NCI-H82 (cell line): ENCODE measurements around the gene SMIM44.

ENCODE experiments used
- DNase-seq: peaks from one replicate; lab custom pipeline; 2025; lab: John Stamatoyannopoulos, UW

SMIM44 gene

GRCh38 chr19:3483226-3483628 is at the start of gene SMIM44:
Gene SMIM44 (minus strand): TSS chr19:3483441. CDS start chr19:3483403, 38 bp downstream.
- DNase-seq: peak; percentile 80

GRCh38 chr19:3533033-3533432 is 49.8 kb upstream of the SMIM44 start:
- no peak for DNase-seq

- no peak for DNase-seq
Measured at GRCh38 chr19:3532154-3532786, 49.0 kb upstream of the SMIM44 start.

- DNase-seq: no peak
Measured at GRCh38 chr19:3531716-3532115, 48.5 kb upstream of the SMIM44 start.

GRCh38 chr19:3530389-3530788 is 47.1 kb upstream of the SMIM44 start:
- DNase-seq: no peak

GRCh38 chr19:3529299-3529698 is 46.1 kb upstream of the SMIM44 start:
- DNase-seq: peak; percentile 20

GRCh38 chr19:3528539-3529211 is 45.4 kb upstream of the SMIM44 start:
- DNase-seq: no peak

- DNase-seq: no peak
Measured at GRCh38 chr19:3528080-3528479, 44.8 kb upstream of the SMIM44 start.

GRCh38 chr19:3527238-3527910 is 44.1 kb upstream of the SMIM44 start:
- DNase-seq: no peak

GRCh38 chr19:3526507-3527237 is 43.4 kb upstream of the SMIM44 start:
- no peak for DNase-seq

GRCh38 chr19:3524904-3525451 is 41.7 kb upstream of the SMIM44 start:
- no peak for DNase-seq

GRCh38 chr19:3524078-3524842 is 41.0 kb upstream of the SMIM44 start:
- no peak for DNase-seq

GRCh38 chr19:3523361-3524077 is 40.3 kb upstream of the SMIM44 start:
- DNase-seq: no peak

- DNase-seq: no peak
Measured at GRCh38 chr19:3522421-3523360, 39.5 kb upstream of the SMIM44 start.

- DNase-seq: no peak
Measured at GRCh38 chr19:3521104-3521445, 37.8 kb upstream of the SMIM44 start.

- DNase-seq: no peak
Measured at GRCh38 chr19:3520166-3521103, 37.2 kb upstream of the SMIM44 start.

GRCh38 chr19:3519126-3519525 is 35.9 kb upstream of the SMIM44 start:
- DNase-seq: no peak

GRCh38 chr19:3518659-3519058 is 35.4 kb upstream of the SMIM44 start:
- no peak for DNase-seq

- DNase-seq: no peak
Measured at GRCh38 chr19:3518255-3518654, 35.0 kb upstream of the SMIM44 start.
